K562 (cell line): ENCODE results near the gene KLF1. TPM values are rescaled to one million over a fixed set of nuclear protein-coding genes. Genes with fewer than 3 reads are reported as not detected.

Source experiments
- ATF7 ChIP-seq: fragments of 450-650 bp; IDR thresholded peaks from 2 replicates; pipeline ENCODE4 v1.7.1; 2014; ENCODE audit warnings: mild to moderate bottlenecking, moderate library complexity
- ZNF165 ChIP-seq: fragments of 250-450 bp; sonication (Bioruptor Pico); IDR thresholded peaks from 2 replicates; pipeline ENCODE4 v1.4.0; 2020; ENCODE audit warnings: borderline replicate concordance
- polyA plus RNA-seq, 8 experiments: library from polyadenylated mRNA; depleted of rRNA in 4 of 8; stranded (reverse) in 5 of 8; unstranded in 3 of 8; fragments of >200 nt; fragmentation: Nextera tagmentation in 2 of 8; fragmentation: Illumina TruSeq in 1 of 8; extraction: Ambion mirVana in 2 of 8; extraction: Trizol in 1 of 8; gene quantifications; 2 replicates each; pipeline versions ENCODE4 v1.2.1 to v1.2.3, GENCODE V29; 2011 to 2014; ENCODE audit warnings: inconsistent platforms in 1 of 8, missing spikeins in 1 of 8
- total RNA-seq, 7 experiments: library from RNA; depleted of rRNA in 6 of 7; stranded (reverse); fragments of >200 nt in 6 of 7; fragmentation: Illumina TruSeq in 2 of 7; extraction: Trizol in 2 of 7; gene quantifications; 2 replicates each; pipeline versions ENCODE4 v1.2.1 to v1.2.3, GENCODE V29; 2011 to 2021; ENCODE audit warnings: low replicate concordance in 1 of 7
- TF ChIP-seq, protein P1 (sequence below): fragments of 450-650 bp; IDR thresholded peaks from 2 replicates; pipeline ENCODE4 v1.6.1; 2016; ENCODE audit warnings: mild to moderate bottlenecking, moderate library complexity
- TF ChIP-seq, protein P2 (sequence below): IDR thresholded peaks from 2 replicates; pipeline ENCODE4 v1.6.1; 2014; ENCODE audit warnings: antibody characterized with exemption
- TF ChIP-seq, protein P3 (sequence below): fragments of 200-400 bp; formaldehyde crosslinking; IDR thresholded peaks from 2 replicates; pipeline ENCODE4 v1.6.1; 2017; ENCODE audit warnings: mild to moderate bottlenecking, low read depth, low read length, moderate library complexity
- TF ChIP-seq, protein P4 (sequence below): fragments of 450-650 bp; IDR thresholded peaks from 2 replicates; pipeline ENCODE4 v1.6.1; 2016; ENCODE audit warnings: borderline replicate concordance
- TF ChIP-seq, protein P5 (sequence below): fragments of 450-650 bp; IDR thresholded peaks from 2 replicates; pipeline ENCODE4 v1.6.1; 2016; ENCODE audit warnings: low read depth, mild to moderate bottlenecking, moderate library complexity

KLF1 gene
- total and polyA plus RNA-seq, 9 of the 15 experiments (the other 6 are each of a cell fraction or from before 2014, with no cell fraction given): 8.4 to 163 (median 47.3) TPM

DNA sequence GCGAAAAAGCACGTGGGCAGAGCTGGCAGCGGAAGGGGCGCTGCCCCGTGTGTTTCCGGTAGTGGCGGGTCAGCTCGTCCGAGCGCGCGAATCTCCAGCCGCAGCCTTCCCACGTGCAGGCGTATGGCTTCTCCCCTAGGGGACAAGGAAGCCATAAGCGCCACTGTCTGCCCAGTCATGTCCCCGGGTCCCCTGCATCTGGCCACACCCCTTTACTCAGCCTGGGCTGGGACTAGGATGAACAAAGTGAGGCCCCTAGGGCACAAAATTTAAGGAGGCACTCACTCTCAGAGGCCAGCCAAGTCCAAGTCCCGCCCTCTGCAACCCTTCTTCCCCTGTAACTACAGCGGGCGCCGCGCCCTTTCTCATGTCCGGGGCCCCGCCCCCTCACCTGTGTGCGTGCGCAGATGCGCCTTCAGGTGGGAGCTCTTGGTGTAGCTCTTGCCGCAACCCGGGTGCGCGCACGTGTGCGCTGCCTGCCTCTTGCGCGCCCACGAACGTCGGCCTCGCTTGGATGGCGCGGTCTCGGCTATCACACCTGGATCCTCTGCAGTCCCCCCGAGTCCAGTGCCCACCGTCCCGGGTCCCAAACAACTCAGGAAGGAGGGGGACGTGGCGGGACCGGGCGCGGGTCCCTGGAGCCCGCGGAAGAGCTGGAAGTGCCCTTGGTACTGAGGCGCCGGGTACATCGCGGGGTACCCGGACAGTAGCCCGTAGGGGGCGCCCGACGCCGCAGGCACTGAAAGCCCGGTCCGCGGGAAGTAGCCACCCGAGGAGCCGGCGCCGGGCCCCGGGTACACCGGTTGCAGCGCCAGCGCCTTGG is 1.9 kb downstream of the KLF1 start (continued):
- TF ChIP-seq, protein P1, sequence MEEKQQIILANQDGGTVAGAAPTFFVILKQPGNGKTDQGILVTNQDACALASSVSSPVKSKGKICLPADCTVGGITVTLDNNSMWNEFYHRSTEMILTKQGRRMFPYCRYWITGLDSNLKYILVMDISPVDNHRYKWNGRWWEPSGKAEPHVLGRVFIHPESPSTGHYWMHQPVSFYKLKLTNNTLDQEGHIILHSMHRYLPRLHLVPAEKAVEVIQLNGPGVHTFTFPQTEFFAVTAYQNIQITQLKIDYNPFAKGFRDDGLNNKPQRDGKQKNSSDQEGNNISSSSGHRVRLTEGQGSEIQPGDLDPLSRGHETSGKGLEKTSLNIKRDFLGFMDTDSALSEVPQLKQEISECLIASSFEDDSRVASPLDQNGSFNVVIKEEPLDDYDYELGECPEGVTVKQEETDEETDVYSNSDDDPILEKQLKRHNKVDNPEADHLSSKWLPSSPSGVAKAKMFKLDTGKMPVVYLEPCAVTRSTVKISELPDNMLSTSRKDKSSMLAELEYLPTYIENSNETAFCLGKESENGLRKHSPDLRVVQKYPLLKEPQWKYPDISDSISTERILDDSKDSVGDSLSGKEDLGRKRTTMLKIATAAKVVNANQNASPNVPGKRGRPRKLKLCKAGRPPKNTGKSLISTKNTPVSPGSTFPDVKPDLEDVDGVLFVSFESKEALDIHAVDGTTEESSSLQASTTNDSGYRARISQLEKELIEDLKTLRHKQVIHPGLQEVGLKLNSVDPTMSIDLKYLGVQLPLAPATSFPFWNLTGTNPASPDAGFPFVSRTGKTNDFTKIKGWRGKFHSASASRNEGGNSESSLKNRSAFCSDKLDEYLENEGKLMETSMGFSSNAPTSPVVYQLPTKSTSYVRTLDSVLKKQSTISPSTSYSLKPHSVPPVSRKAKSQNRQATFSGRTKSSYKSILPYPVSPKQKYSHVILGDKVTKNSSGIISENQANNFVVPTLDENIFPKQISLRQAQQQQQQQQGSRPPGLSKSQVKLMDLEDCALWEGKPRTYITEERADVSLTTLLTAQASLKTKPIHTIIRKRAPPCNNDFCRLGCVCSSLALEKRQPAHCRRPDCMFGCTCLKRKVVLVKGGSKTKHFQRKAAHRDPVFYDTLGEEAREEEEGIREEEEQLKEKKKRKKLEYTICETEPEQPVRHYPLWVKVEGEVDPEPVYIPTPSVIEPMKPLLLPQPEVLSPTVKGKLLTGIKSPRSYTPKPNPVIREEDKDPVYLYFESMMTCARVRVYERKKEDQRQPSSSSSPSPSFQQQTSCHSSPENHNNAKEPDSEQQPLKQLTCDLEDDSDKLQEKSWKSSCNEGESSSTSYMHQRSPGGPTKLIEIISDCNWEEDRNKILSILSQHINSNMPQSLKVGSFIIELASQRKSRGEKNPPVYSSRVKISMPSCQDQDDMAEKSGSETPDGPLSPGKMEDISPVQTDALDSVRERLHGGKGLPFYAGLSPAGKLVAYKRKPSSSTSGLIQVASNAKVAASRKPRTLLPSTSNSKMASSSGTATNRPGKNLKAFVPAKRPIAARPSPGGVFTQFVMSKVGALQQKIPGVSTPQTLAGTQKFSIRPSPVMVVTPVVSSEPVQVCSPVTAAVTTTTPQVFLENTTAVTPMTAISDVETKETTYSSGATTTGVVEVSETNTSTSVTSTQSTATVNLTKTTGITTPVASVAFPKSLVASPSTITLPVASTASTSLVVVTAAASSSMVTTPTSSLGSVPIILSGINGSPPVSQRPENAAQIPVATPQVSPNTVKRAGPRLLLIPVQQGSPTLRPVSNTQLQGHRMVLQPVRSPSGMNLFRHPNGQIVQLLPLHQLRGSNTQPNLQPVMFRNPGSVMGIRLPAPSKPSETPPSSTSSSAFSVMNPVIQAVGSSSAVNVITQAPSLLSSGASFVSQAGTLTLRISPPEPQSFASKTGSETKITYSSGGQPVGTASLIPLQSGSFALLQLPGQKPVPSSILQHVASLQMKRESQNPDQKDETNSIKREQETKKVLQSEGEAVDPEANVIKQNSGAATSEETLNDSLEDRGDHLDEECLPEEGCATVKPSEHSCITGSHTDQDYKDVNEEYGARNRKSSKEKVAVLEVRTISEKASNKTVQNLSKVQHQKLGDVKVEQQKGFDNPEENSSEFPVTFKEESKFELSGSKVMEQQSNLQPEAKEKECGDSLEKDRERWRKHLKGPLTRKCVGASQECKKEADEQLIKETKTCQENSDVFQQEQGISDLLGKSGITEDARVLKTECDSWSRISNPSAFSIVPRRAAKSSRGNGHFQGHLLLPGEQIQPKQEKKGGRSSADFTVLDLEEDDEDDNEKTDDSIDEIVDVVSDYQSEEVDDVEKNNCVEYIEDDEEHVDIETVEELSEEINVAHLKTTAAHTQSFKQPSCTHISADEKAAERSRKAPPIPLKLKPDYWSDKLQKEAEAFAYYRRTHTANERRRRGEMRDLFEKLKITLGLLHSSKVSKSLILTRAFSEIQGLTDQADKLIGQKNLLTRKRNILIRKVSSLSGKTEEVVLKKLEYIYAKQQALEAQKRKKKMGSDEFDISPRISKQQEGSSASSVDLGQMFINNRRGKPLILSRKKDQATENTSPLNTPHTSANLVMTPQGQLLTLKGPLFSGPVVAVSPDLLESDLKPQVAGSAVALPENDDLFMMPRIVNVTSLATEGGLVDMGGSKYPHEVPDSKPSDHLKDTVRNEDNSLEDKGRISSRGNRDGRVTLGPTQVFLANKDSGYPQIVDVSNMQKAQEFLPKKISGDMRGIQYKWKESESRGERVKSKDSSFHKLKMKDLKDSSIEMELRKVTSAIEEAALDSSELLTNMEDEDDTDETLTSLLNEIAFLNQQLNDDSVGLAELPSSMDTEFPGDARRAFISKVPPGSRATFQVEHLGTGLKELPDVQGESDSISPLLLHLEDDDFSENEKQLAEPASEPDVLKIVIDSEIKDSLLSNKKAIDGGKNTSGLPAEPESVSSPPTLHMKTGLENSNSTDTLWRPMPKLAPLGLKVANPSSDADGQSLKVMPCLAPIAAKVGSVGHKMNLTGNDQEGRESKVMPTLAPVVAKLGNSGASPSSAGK: peak; percentile 96
- TF ChIP-seq, protein P2, sequence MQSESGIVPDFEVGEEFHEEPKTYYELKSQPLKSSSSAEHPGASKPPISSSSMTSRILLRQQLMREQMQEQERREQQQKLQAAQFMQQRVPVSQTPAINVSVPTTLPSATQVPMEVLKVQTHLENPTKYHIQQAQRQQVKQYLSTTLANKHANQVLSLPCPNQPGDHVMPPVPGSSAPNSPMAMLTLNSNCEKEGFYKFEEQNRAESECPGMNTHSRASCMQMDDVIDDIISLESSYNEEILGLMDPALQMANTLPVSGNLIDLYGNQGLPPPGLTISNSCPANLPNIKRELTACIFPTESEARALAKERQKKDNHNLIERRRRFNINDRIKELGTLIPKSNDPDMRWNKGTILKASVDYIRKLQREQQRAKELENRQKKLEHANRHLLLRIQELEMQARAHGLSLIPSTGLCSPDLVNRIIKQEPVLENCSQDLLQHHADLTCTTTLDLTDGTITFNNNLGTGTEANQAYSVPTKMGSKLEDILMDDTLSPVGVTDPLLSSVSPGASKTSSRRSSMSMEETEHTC: no peak
- no peak for TF ChIP-seq ZNF165
- peak; percentile 58; the same call in 1 of the 2 replicates for TF ChIP-seq ATF7
- TF ChIP-seq, protein P3, sequence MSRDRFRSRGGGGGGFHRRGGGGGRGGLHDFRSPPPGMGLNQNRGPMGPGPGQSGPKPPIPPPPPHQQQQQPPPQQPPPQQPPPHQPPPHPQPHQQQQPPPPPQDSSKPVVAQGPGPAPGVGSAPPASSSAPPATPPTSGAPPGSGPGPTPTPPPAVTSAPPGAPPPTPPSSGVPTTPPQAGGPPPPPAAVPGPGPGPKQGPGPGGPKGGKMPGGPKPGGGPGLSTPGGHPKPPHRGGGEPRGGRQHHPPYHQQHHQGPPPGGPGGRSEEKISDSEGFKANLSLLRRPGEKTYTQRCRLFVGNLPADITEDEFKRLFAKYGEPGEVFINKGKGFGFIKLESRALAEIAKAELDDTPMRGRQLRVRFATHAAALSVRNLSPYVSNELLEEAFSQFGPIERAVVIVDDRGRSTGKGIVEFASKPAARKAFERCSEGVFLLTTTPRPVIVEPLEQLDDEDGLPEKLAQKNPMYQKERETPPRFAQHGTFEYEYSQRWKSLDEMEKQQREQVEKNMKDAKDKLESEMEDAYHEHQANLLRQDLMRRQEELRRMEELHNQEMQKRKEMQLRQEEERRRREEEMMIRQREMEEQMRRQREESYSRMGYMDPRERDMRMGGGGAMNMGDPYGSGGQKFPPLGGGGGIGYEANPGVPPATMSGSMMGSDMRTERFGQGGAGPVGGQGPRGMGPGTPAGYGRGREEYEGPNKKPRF: no peak
- TF ChIP-seq, protein P4, sequence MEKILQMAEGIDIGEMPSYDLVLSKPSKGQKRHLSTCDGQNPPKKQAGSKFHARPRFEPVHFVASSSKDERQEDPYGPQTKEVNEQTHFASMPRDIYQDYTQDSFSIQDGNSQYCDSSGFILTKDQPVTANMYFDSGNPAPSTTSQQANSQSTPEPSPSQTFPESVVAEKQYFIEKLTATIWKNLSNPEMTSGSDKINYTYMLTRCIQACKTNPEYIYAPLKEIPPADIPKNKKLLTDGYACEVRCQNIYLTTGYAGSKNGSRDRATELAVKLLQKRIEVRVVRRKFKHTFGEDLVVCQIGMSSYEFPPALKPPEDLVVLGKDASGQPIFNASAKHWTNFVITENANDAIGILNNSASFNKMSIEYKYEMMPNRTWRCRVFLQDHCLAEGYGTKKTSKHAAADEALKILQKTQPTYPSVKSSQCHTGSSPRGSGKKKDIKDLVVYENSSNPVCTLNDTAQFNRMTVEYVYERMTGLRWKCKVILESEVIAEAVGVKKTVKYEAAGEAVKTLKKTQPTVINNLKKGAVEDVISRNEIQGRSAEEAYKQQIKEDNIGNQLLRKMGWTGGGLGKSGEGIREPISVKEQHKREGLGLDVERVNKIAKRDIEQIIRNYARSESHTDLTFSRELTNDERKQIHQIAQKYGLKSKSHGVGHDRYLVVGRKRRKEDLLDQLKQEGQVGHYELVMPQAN: peak; percentile 87
- TF ChIP-seq, protein P5, sequence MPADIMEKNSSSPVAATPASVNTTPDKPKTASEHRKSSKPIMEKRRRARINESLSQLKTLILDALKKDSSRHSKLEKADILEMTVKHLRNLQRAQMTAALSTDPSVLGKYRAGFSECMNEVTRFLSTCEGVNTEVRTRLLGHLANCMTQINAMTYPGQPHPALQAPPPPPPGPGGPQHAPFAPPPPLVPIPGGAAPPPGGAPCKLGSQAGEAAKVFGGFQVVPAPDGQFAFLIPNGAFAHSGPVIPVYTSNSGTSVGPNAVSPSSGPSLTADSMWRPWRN: peak; percentile 23; the same call in 1 of the 2 replicates
